ENCODE data around the gene EDNRB.

EDNRB gene

GRCh38 chr13:77863144-77863543, 55.5 kb downstream of the EDNRB start:
- Histone ChIP-seq H3K9ac (ENCODE audit: low read length) (no peak overlapping the region), H3K27ac (ENCODE audit: low read depth, low read length, poor library complexity, severe bottlenecking) (no peak overlapping the region), H3K9me3 (ENCODE audit: low read length) (0 out of 2 replicates have a peak, but pooled peaks cover 4% of the 10 kb centered on the region), H3K4me2 (ENCODE audit: low read length) (no peak overlapping the region), H3K27me3 (ENCODE audit: insufficient read depth, low read length) (no peaks in the 10 kb centered on the region), H3K36me3 (ENCODE audit: insufficient read depth, low read length) (no peaks in the 10 kb centered on the region), H3K4me3 (ENCODE audit: low read depth, low read length, poor library complexity, severe bottlenecking) (no peak overlapping the region), H3K4me1 (ENCODE audit: insufficient read depth, low read length, severe bottlenecking) (no peaks in the 10 kb centered on the region), H3K9me2 (ENCODE audit: low read depth, low read length) (no peaks in the 10 kb centered on the region), H3K79me2 (ENCODE audit: insufficient read depth, low read length) (no peaks in the 10 kb centered on the region), H4K20me1 (ENCODE audit: insufficient read depth, low read length) (no peaks in the 10 kb centered on the region), H3F3A (ENCODE audit: insufficient read depth, low read length) (no peaks in the 10 kb centered on the region), H2AFZ (ENCODE audit: low read length) (no peak overlapping the region)
- no peak for TF ChIP-seq CTCF (IDR thresholded peaks at IDR 0.05; ENCODE audit: low read length)
- TF ChIP-seq EZH2 (IDR thresholded peaks at IDR 0.05; ENCODE audit: borderline replicate concordance, low read length), result no peak

GRCh38 chr13:77861741-77862140, 56.9 kb downstream of the EDNRB start:
- no peak overlapping the region for H3K4me2 ChIP-seq (ENCODE audit: low read length)
- TF ChIP-seq CTCF (IDR thresholded peaks at IDR 0.05; ENCODE audit: low read length) (no peak), EZH2 (IDR thresholded peaks at IDR 0.05; ENCODE audit: borderline replicate concordance, low read length) (no peak)
- H3K4me1 ChIP-seq (ENCODE audit: insufficient read depth, low read length, severe bottlenecking), result no peaks in the 10 kb centered on the region

GRCh38 chr13:77860507-77860981, 58.1 kb downstream of the EDNRB start:
- H3K79me2 ChIP-seq (ENCODE audit: insufficient read depth, low read length), result no peaks in the 10 kb centered on the region
- no peak overlapping the region for H3K4me3 ChIP-seq (ENCODE audit: low read depth, low read length, poor library complexity, severe bottlenecking)
- H3K27me3 ChIP-seq (ENCODE audit: insufficient read depth, low read length), result no peaks in the 10 kb centered on the region
- H4K20me1 ChIP-seq (ENCODE audit: insufficient read depth, low read length), result no peaks in the 10 kb centered on the region
- no peaks in the 10 kb centered on the region for H3K36me3 ChIP-seq (ENCODE audit: insufficient read depth, low read length)
- H3K4me1 ChIP-seq (ENCODE audit: insufficient read depth, low read length, severe bottlenecking), result no peaks in the 10 kb centered on the region
- no peaks in the 10 kb centered on the region for H3K9me3 ChIP-seq (ENCODE audit: low read length)
- H3F3A ChIP-seq (ENCODE audit: insufficient read depth, low read length), result no peaks in the 10 kb centered on the region
- TF ChIP-seq EZH2 (IDR thresholded peaks at IDR 0.05; ENCODE audit: borderline replicate concordance, low read length) (no peak), CTCF (IDR thresholded peaks at IDR 0.05; ENCODE audit: low read length) (no peak)
- H3K27ac ChIP-seq (ENCODE audit: low read depth, low read length, poor library complexity, severe bottlenecking), result no peak overlapping the region
- no peak overlapping the region for H3K9ac ChIP-seq (ENCODE audit: low read length)
- H3K9me2 ChIP-seq (ENCODE audit: low read depth, low read length), result no peaks in the 10 kb centered on the region
- H3K4me2 ChIP-seq (ENCODE audit: low read length), result no peak overlapping the region
- no peak overlapping the region for H2AFZ ChIP-seq (ENCODE audit: low read length)

More at GRCh38 chr13:77861741-77862140, 56.9 kb downstream of the EDNRB start:
- no peak overlapping the region for H2AFZ ChIP-seq (ENCODE audit: low read length)
- no peak overlapping the region for H3K27ac ChIP-seq (ENCODE audit: low read depth, low read length, poor library complexity, severe bottlenecking)
- no peaks in the 10 kb centered on the region for H3K79me2 ChIP-seq (ENCODE audit: insufficient read depth, low read length)
- H3F3A ChIP-seq (ENCODE audit: insufficient read depth, low read length), result no peaks in the 10 kb centered on the region
- H3K27me3 ChIP-seq (ENCODE audit: insufficient read depth, low read length), result no peaks in the 10 kb centered on the region
- H3K4me3 ChIP-seq (ENCODE audit: low read depth, low read length, poor library complexity, severe bottlenecking), result no peak overlapping the region
- H3K36me3 ChIP-seq (ENCODE audit: insufficient read depth, low read length), result no peaks in the 10 kb centered on the region
- H3K9me2 ChIP-seq (ENCODE audit: low read depth, low read length), result no peaks in the 10 kb centered on the region
- H4K20me1 ChIP-seq (ENCODE audit: insufficient read depth, low read length), result no peaks in the 10 kb centered on the region
- H3K9ac ChIP-seq (ENCODE audit: low read length), result no peak overlapping the region
- no peaks in the 10 kb centered on the region for H3K9me3 ChIP-seq (ENCODE audit: low read length)
